Hepatocyte (in vitro differentiated cells): Measurements from ENCODE around the gene TTC5.

Experiments
- CTCF ChIP-seq: fragments of 200-600 bp; sonication (generic); IDR thresholded peaks from 2 replicates; pipeline ENCODE4 v1.5.1; 2016; ENCODE audit warnings: antibody characterized with exemption, mild to moderate bottlenecking; ENCODE audit not compliant: poor library complexity
- EZH2 ChIP-seq: fragments of 200-600 bp; sonication (generic); IDR thresholded peaks from 2 replicates; pipeline ENCODE4 v1.6.1; 2016; ENCODE audit warnings: antibody characterized with exemption, mild to moderate bottlenecking, borderline replicate concordance

GRCh38 chr14:20295067-20295466 lies 10.7 kb downstream of the TTC5 start:
- TF ChIP-seq CTCF (no peak), EZH2 (no peak)
